SK-N-MC (cell line): Measurements from ENCODE around the gene CCL20.

Experiments used
- FOXP2 ChIP-seq: optimal IDR thresholded peaks from 2 replicates; pipeline ENCODE3; 2011; ENCODE audit warnings: mild to moderate bottlenecking, moderate library complexity; ENCODE audit not compliant: insufficient read depth; ENCODE audit errors: extremely low read length, control extremely low read depth
- POLR2AphosphoS5 ChIP-seq: IDR thresholded peaks from 2 replicates; pipeline ENCODE4 v1.6.1; 2012; ENCODE audit warnings: mild to moderate bottlenecking, low read depth, low read length, borderline replicate concordance

DNA sequence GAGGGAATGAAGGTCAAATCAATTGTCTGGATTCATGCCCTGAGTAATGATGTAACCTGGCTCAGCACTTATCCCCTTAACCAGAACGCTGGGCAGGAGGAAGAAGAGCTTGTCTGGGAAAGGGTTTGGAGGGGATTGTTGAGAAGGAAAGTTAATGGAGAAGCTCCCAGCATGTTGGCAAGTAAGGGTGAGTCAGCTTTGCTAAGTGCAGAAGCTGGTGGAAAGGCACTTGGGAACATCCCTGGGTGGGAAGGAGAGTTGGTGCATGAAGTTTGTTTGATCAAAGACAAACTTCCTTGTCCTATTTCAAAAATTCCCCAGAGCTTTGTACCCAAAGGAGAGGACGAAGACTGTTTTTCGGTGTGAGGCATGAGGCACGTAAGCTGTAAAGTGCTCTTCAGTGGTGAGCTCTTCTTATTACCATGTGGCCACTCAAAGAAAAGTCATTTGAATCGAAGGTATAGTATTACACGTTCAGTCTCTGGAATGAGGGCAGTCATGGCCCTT is 40.2 kb downstream of the CCL20 start:
- TF ChIP-seq FOXP2 (no peak), POLR2AphosphoS5 (no peak)
